PFSK-1 (cell line): ENCODE measurements around the gene RNF126.

ENCODE experiments used
- FOXP2 ChIP-seq: optimal IDR thresholded peaks from 2 replicates; pipeline ENCODE3; 2011; ENCODE audit warnings: borderline replicate concordance, control low read depth, inconsistent platforms; ENCODE audit not compliant: insufficient read depth; ENCODE audit errors: extremely low read length, extremely low read depth
- POLR2AphosphoS5 ChIP-seq: IDR thresholded peaks from 2 replicates; pipeline ENCODE4 v1.6.1; 2012; ENCODE audit warnings: low read depth, mild to moderate bottlenecking, control low read depth, low read length, moderate library complexity
- REST ChIP-seq, 2 experiments: IDR thresholded peaks; 2 replicates each; pipeline versions ENCODE4 v1.6.1 to v1.8.0; 2011 to 2012; ENCODE audit warnings: low read depth in 2 of 2, low read length in 2 of 2, control low read depth in 1 of 2, inconsistent platforms in 1 of 2, mild to moderate bottlenecking in 1 of 2, moderate library complexity in 1 of 2; ENCODE audit not compliant: insufficient read depth in 1 of 2
- SIN3A ChIP-seq: IDR thresholded peaks from 2 replicates; pipeline ENCODE4 v1.6.1; 2012; ENCODE audit warnings: mild to moderate bottlenecking, low read length, moderate library complexity, borderline replicate concordance; ENCODE audit not compliant: insufficient read depth
- TAF1 ChIP-seq: IDR thresholded peaks from 2 replicates; pipeline ENCODE4 v1.6.1; 2012; ENCODE audit warnings: low read length, control low read depth, borderline replicate concordance; ENCODE audit not compliant: insufficient read depth

DNA sequence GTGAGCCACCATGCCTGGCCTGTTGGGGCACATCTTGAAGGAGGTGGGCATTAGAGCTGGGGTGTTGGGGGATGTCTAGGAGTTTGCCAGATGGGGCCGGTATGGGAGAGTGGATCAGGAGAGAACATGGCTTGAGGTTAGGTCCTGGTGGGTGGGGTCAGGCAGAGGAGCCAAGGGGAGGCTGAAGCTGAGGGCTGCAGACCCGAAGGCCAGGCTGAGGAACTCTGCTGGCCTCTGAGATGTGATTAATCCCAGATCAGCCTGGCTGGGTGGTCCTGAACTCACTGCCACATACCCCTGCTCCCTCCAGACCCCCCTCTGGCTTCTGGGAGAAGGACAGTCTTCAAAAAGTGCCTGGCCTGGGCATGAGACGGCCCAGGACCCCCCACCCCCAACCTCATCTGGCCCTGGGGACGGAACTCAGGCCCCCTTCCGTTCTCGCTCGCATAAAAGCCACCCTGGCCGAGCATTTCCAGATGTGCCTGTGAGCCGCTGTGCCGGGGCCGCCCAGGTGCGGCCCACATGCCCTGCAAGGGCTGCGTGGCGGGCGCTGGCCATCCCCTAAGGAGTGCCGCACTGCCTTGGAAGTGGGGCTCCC lies 15.9 kb upstream of the RNF126 start:
- no peak for TF ChIP-seq POLR2AphosphoS5
- no peak for TF ChIP-seq REST (IDR thresholded peaks at IDR 0.05; ENCODE audit: insufficient read depth in 1 of 2, low read depth in 2 of 2, low read length in 2 of 2)
- TF ChIP-seq SIN3A = no peak
- TF ChIP-seq TAF1 = no peak
- no peak for TF ChIP-seq FOXP2
